MCF 10A (cell line): ENCODE data around the gene RAX2. TPM values are rescaled to one million over a fixed set of nuclear protein-coding genes. Genes with fewer than 3 reads are reported as not detected.

ENCODE experiments used
- BruUV-seq: library from RNA; stranded (reverse); fragments of 400-500 nt; replicated peaks from 2 replicates; lab custom pipeline; 2021; lab: Mats Ljungman, UMichigan
- CTCF ChIA-PET: fragments of 300-600 bp; sonication (Branson Sonifier 250); formaldehyde crosslinking; extraction: SDS; loops from one replicate; lab custom pipeline; 2021; ENCODE audit warnings: antibody characterized with exemption, inconsistent platforms; lab: Yijun Ruan, JAX
- POLR2A ChIA-PET: fragments of 300-600, 350-650 bp; sonication (Branson Sonifier 250); formaldehyde crosslinking; extraction: SDS; loops from one replicate; lab custom pipeline; 2020; ENCODE audit warnings: antibody characterized with exemption, inconsistent platforms; lab: Yijun Ruan, JAX
- DNase-seq: peaks from one replicate; pipeline ENCODE4 v3.0.0-alpha.2; 2018; ENCODE audit not compliant: unreplicated experiment
- H3K27ac Mint-ChIP-seq: one replicate; pipeline ENCODE4 v1.8.0; 2022; ENCODE audit warnings: mild to moderate bottlenecking, low read depth, mixed read lengths; ENCODE audit not compliant: unreplicated experiment
- H3K27me3 Mint-ChIP-seq: one replicate; pipeline ENCODE4 v1.8.0; 2022; ENCODE audit warnings: mixed read lengths; ENCODE audit not compliant: insufficient read depth, unreplicated experiment
- H3K36me3 Mint-ChIP-seq: one replicate; pipeline ENCODE4 v1.8.0; 2022; ENCODE audit warnings: mild to moderate bottlenecking, moderate library complexity, mixed read lengths; ENCODE audit not compliant: insufficient read depth, unreplicated experiment
- H3K4me1 Mint-ChIP-seq: one replicate; pipeline ENCODE4 v1.8.0; 2022; ENCODE audit warnings: mixed read lengths; ENCODE audit not compliant: insufficient read depth, unreplicated experiment
- H3K4me3 Mint-ChIP-seq: one replicate; pipeline ENCODE4 v1.8.0; 2022; ENCODE audit warnings: mild to moderate bottlenecking, moderate library complexity, mixed read lengths; ENCODE audit not compliant: unreplicated experiment
- H3K9me3 Mint-ChIP-seq: one replicate; pipeline ENCODE4 v1.8.0; 2022; ENCODE audit warnings: mixed read lengths; ENCODE audit not compliant: unreplicated experiment
- CTCF ChIP-seq: fragments of 200-600 bp; IDR thresholded peaks from one replicate; pipeline ENCODE4 v1.8.0; 2022; ENCODE audit warnings: antibody characterized with exemption, mild to moderate bottlenecking; ENCODE audit not compliant: unreplicated experiment
- intact Hi-C: fragments of 100-400 bp; cut with micrococcal nuclease; formaldehyde crosslinking; loops from 2 replicates; pipeline ENCODE4 v1.14.1; 2022
- total RNA-seq: library from RNA; stranded (reverse); gene quantifications from 2 replicates; pipeline ENCODE4 v1.2.3, GENCODE V29; 2022

RAX2 gene
- total RNA-seq, 1 experiment from 2014 or later: not detected

GRCh38 chr19:3814648-3815047 is 42.6 kb upstream of the RAX2 start:
- intact Hi-C loops: no loop called here
- BruUV-seq: no TSS peak
- DNase-seq: no peak
- no peak for TF ChIP-seq CTCF
- H3K27ac Mint-ChIP-seq: no peak overlapping the region
- no peak overlapping the region for H3K4me3 Mint-ChIP-seq
- no peaks in the 10 kb centered on the region for H3K36me3 Mint-ChIP-seq
- no peaks in the 10 kb centered on the region for H3K4me1 Mint-ChIP-seq
- CTCF ChIA-PET: interaction anchor here (0.7 kb wide), 1 partner anchor 14 kb away, joined by 3 read pairs; no protein-coding TSS in a partner anchor
- H3K27me3 Mint-ChIP-seq: peaks cover 10% of the 10 kb centered on the region
- H3K9me3 Mint-ChIP-seq: no peaks in the 10 kb centered on the region
- POLR2A ChIA-PET: no interaction called here

DNA sequence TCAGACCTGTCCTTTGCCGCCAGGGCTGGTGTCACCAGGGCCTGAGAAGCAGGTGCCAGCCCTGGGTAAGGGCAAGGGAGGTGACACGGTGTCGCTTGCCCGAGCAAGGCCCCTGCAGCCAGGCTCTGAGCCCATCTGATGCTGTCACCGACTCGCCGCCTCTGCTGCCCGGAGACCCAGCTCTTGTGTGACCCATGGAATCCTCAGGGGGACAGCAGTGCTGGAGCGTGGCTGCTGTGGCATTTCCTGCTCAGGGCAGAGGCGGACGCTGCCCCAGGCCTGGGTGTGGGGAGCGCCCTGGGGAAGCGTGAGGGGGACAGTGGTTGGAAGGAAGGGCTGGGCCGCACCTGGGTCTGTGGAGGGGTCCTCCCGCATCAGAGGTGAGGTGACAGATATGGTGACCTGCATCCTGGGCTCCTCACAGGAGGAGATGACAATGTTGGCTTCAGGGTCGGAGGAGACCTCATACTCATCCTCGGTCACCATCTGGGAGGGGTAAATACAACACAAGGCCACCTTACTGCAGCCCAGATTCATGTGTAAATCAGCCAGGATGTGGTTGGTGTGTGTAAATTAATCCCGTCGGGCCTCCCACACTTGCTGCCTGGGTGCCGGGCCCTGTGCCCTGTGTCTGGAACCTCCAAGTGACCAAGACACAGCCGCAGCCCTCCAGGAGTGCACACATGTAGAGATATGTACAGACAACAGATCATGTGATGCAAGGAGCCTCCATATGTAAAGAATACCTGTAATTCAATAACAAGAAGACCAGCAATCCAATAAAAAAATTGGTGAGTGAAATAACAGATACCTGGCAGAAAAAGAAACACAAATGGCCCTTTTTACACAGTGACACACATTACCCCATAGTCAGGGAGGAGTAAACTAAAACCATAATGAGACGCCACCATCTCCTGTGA is 41.7 kb upstream of the RAX2 start:
- Mint-ChIP-seq H3K27me3 (peaks cover 10% of the 10 kb centered on the region), H3K36me3 (peaks cover 6% of the 10 kb centered on the region), H3K4me3 (no peak overlapping the region), H3K4me1 (no peaks in the 10 kb centered on the region), H3K27ac (no peak overlapping the region), H3K9me3 (no peaks in the 10 kb centered on the region)
- BruUV-seq: no TSS peak
- CTCF ChIA-PET: interaction anchor here (0.7 kb wide), 1 partner anchor 13 kb away, joined by 3 read pairs; no protein-coding TSS in a partner anchor
- no peak for TF ChIP-seq CTCF
- intact Hi-C loops: no loop called here
- POLR2A ChIA-PET: interaction anchor here (0.5 kb wide), 1 partner anchor 76 kb away, joined by 3 read pairs; no protein-coding TSS in a partner anchor
- no peak for DNase-seq

- DNase-seq: no peak
- CTCF ChIA-PET: no interaction called here
- H3K4me3 Mint-ChIP-seq: no peak overlapping the region
- intact Hi-C loops: no loop called here
- BruUV-seq: no TSS peak
- H3K4me1 Mint-ChIP-seq: no peaks in the 10 kb centered on the region
- no peak overlapping the region for H3K27ac Mint-ChIP-seq
- H3K9me3 Mint-ChIP-seq: no peaks in the 10 kb centered on the region
- POLR2A ChIA-PET: no interaction called here
- no peak for TF ChIP-seq CTCF
- H3K27me3 Mint-ChIP-seq: no peaks in the 10 kb centered on the region
- peaks cover 6% of the 10 kb centered on the region for H3K36me3 Mint-ChIP-seq
Measured at GRCh38 chr19:3810708-3811355, 38.8 kb upstream of the RAX2 start.
